A673 (cell line): Measurements from ENCODE around the gene EML1. TPM values are rescaled to one million over a fixed set of nuclear protein-coding genes. Genes with fewer than 3 reads are reported as not detected.

Experiments used
- BruUV-seq: library from RNA; stranded (reverse); fragments of 400-500 nt; replicated peaks from 2 replicates; lab custom pipeline; 2021; lab: Mats Ljungman, UMichigan
- CTCF ChIA-PET: fragments of 300-600 bp; sonication (Branson Sonifier 250); formaldehyde crosslinking; loops from one replicate; lab custom pipeline; 2022; ENCODE audit warnings: antibody characterized with exemption; lab: Charles Lee
- POLR2A ChIA-PET: fragments of 300-600 bp; sonication (Branson Sonifier 250); formaldehyde crosslinking; loops from one replicate; lab custom pipeline; 2022; ENCODE audit warnings: antibody characterized with exemption; ENCODE audit not compliant: low non-redundant PET; lab: Charles Lee
- DNase-seq: peaks from one replicate; pipeline ENCODE4 v3.0.0-alpha.2; 2015; ENCODE audit warnings: low spot score
- H3K27ac ChIP-seq: fragments of 200-600 bp; sonication (generic); 2 replicates; pipeline ENCODE4 v1.5.1; 2016; ENCODE audit warnings: mixed run types, low read depth, mild to moderate bottlenecking, mixed read lengths, antibody characterized with exemption, low read length; ENCODE audit not compliant: poor library complexity, severe bottlenecking
- H3K27me3 ChIP-seq: fragments of 200-600 bp; sonication (generic); replicated peaks from 2 replicates; pipeline ENCODE4 v1.6.1; 2017; ENCODE audit warnings: mixed run types, low read depth, mild to moderate bottlenecking, mixed read lengths, antibody characterized with exemption, low read length; ENCODE audit not compliant: insufficient read depth, poor library complexity
- H3K36me3 ChIP-seq: fragments of 200-600 bp; sonication (generic); 2 replicates; pipeline ENCODE4 v1.6.1; 2016; ENCODE audit warnings: mixed run types, mild to moderate bottlenecking, mixed read lengths, antibody characterized with exemption, low read length; ENCODE audit not compliant: insufficient read depth, poor library complexity, severe bottlenecking
- H3K4me1 ChIP-seq: fragments of 200-600 bp; sonication (generic); 2 replicates; pipeline ENCODE4 v1.6.1; 2017; ENCODE audit warnings: mixed run types, mild to moderate bottlenecking, mixed read lengths, antibody characterized with exemption, low read length; ENCODE audit not compliant: insufficient read depth, poor library complexity, severe bottlenecking
- H3K4me3 ChIP-seq: fragments of 200-600 bp; sonication (generic); 2 replicates; pipeline ENCODE4 v1.5.1; 2016; ENCODE audit warnings: low read depth, mixed run types, mild to moderate bottlenecking, mixed read lengths, low read length; ENCODE audit not compliant: poor library complexity, severe bottlenecking
- H3K9me3 ChIP-seq: fragments of 200-600 bp; sonication (generic); 2 replicates; pipeline ENCODE4 v1.6.1; 2016; ENCODE audit warnings: mixed run types, low read depth, mild to moderate bottlenecking, mixed read lengths, antibody characterized with exemption, low read length; ENCODE audit not compliant: poor library complexity, severe bottlenecking
- EZH2 ChIP-seq: fragments of 200-600 bp; sonication (generic); IDR thresholded peaks from 2 replicates; pipeline ENCODE4 v1.6.1; 2017; ENCODE audit warnings: borderline replicate concordance, low read depth, mild to moderate bottlenecking, mixed read lengths, antibody characterized with exemption, low read length; ENCODE audit not compliant: poor library complexity, severe bottlenecking
- intact Hi-C: fragments of 100-400 bp; cut with micrococcal nuclease; formaldehyde crosslinking; loops from one replicate; pipeline ENCODE4 v1.10.0; 2022; ENCODE audit not compliant: unreplicated experiment
- total RNA-seq: library from RNA; stranded (reverse); gene quantifications from 2 replicates; pipeline ENCODE4 v1.2.3, GENCODE V29; 2021
- TF ChIP-seq, protein P1 (sequence below): fragments of 300-800, 200-600 bp; sonication (generic); conservative IDR thresholded peaks from 2 replicates; pipeline ENCODE4 v1.5.1; 2017; ENCODE audit warnings: low read depth, mild to moderate bottlenecking, antibody characterized with exemption, low read length, moderate library complexity, mixed read lengths

The EML1 gene
- total RNA-seq, 1 experiment from 2014 or later: 34.1 TPM

DNA sequence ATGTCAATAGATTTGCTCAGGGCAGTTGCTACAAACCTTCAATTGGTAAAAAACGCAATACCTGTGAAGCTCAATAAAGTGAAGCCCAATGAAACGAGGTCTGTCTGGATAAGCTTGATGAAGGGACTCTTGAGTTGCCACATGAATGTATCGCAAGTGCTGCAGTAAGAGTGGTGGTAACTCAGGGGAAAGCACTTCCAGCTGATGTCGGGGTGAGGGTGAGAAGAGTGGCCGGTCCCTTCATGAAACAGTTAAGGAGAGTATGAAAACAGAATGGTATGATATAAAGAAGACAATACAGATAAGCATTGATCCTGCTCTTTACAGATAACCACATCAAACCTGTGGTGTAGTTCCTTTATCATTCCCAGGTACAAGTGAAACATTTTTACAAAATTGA lies 188.6 kb downstream of the EML1 start:
- Histone ChIP-seq H3K4me3 (no peak overlapping the region), H3K9me3 (no peaks in the 10 kb centered on the region), H3K27me3 (no peaks in the 10 kb centered on the region), H3K27ac (no peak overlapping the region), H3K4me1 (no peaks in the 10 kb centered on the region), H3K36me3 (no peaks in the 10 kb centered on the region)
- DNase-seq: no peak
- intact Hi-C loops: loop anchor here (1.0 to 5.0 kb wide), 3 partner anchors 126 to 395 kb away; partner anchors contain the start of gene WDR25
- ChIA-PET CTCF (interaction anchor here (0.7 to 1.1 kb wide), 2 partner anchors 211 to 323 kb away, joined by 3 read pairs; no protein-coding TSS in a partner anchor), POLR2A (no interaction called here)
- BruUV-seq: no TSS peak
- TF ChIP-seq, protein P1, sequence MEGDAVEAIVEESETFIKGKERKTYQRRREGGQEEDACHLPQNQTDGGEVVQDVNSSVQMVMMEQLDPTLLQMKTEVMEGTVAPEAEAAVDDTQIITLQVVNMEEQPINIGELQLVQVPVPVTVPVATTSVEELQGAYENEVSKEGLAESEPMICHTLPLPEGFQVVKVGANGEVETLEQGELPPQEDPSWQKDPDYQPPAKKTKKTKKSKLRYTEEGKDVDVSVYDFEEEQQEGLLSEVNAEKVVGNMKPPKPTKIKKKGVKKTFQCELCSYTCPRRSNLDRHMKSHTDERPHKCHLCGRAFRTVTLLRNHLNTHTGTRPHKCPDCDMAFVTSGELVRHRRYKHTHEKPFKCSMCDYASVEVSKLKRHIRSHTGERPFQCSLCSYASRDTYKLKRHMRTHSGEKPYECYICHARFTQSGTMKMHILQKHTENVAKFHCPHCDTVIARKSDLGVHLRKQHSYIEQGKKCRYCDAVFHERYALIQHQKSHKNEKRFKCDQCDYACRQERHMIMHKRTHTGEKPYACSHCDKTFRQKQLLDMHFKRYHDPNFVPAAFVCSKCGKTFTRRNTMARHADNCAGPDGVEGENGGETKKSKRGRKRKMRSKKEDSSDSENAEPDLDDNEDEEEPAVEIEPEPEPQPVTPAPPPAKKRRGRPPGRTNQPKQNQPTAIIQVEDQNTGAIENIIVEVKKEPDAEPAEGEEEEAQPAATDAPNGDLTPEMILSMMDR: no peak
- no peak for TF ChIP-seq EZH2

- no peak overlapping the region for H3K27ac ChIP-seq
Measured at GRCh38 chr14:99982537-99983250, 189.5 kb downstream of the EML1 start.

DNA sequence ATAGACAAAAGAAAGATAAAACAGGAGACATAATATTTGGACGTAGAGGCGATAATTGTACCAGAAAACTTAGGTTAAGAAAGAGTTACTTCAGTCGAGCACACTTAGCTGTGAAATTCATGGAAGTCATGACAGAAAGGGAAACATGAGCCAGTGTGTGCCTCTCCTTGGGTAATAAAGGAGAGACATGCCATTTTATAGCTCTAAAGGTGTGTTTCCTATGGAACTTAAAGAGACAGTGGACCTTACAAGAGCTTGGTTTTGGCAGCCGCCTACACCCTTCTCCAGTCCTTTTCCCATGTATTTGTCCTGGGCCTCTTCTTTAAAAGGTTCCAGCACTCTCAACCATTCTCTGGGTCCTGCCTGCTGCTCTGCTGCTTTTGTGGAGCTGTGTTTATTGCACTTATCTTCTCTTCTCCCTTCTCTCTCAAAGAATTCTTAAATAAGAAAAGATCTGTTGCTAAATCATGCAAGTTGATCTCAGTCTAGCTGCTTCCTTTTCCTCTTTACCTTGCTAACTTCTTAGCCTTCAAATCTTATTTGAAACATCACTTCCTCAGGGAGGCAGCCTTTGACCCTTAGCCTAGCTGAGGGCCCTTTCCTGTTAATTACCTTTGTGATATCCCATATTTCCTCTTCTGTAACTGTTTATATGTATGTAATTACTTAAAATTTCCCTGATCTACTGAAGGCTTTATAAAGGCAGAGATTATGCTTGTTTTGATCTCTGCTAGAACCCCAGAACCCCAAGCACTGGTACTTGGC lies 190.2 kb downstream of the EML1 start:
- no peak overlapping the region for H3K27ac ChIP-seq
- H3K4me1 ChIP-seq: no peaks in the 10 kb centered on the region
- no peaks in the 10 kb centered on the region for H3K9me3 ChIP-seq
- H3K27me3 ChIP-seq: no peaks in the 10 kb centered on the region
- no TSS peak for BruUV-seq
- no peak overlapping the region for H3K4me3 ChIP-seq
- DNase-seq: no peak
- intact Hi-C loops: loop anchor here (5.0 kb wide), 2 partner anchors 209 to 394 kb away; partner anchors contain the start of gene WDR25
- no peaks in the 10 kb centered on the region for H3K36me3 ChIP-seq
- ChIA-PET CTCF (interaction anchor here (1.9 kb wide), 1 partner anchor 124 kb away, joined by 8 read pairs; no protein-coding TSS in a partner anchor), POLR2A (interaction anchor here (0.5 kb wide), 1 partner anchor 121 kb away, joined by 8 read pairs; no protein-coding TSS in a partner anchor)
- no peak for TF ChIP-seq EZH2
- TF ChIP-seq, protein P1: no peak

More at GRCh38 chr14:99982537-99983250, 189.5 kb downstream of the EML1 start:
- Histone ChIP-seq H3K36me3 (no peaks in the 10 kb centered on the region), H3K4me3 (no peak overlapping the region), H3K27me3 (no peaks in the 10 kb centered on the region), H3K4me1 (no peaks in the 10 kb centered on the region), H3K9me3 (no peaks in the 10 kb centered on the region)
- CTCF ChIA-PET: interaction anchor here (1.1 to 1.9 kb wide), 2 partner anchors 125 to 322 kb away, joined by 3 to 8 read pairs; no protein-coding TSS in a partner anchor
- intact Hi-C loops: loop anchor here (1.0 to 5.0 kb wide), 3 partner anchors 126 to 395 kb away; partner anchors contain the start of gene WDR25
- DNase-seq: peak; percentile 78
- POLR2A ChIA-PET: interaction anchor here (0.5 kb wide), 1 partner anchor 122 kb away, joined by 8 read pairs; no protein-coding TSS in a partner anchor
- BruUV-seq: no TSS peak
- TF ChIP-seq, protein P1: peak; percentile 90
- TF ChIP-seq EZH2: no peak
